ENCODE data around the gene C11orf97. TPM values are rescaled to one million over a fixed set of nuclear protein-coding genes. Genes with fewer than 3 reads are reported as not detected.
"Not testable (repeated sequence)": the region's sequence is repeated elsewhere in the genome, so short reads cannot be mapped to it uniquely, and the experiment has no call there.

C11orf97 gene
- total RNA-seq, 1 experiment from 2014 or later: not detected

DNA sequence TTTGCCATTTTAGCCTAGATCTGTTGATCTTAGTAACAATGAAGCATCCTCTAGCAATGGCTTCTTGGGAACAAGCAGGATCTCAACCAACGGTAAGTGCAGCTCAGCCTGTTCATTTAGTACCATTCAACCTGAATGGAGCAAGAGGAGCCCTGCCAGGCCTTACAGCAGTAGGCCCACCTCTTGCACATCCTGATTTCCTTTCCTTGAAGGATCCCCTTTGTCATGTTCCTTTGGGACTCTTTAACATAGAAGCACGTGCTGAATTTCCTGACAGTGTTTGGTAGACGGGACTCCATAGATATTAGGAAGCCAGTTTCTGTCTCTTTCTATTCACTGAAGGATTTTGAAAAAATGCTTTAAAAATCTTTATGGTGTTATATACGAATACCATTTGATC, 56.5 kb downstream of the C11orf97 start:
- H3K9me3 ChIP-seq (ENCODE audit: control insufficient read depth, insufficient read depth, low read depth, low read length): no peaks in the 10 kb centered on the region
- CTCF ChIA-PET: no interaction called here
- H3K36me3 ChIP-seq (ENCODE audit: control insufficient read depth, insufficient read depth, low read length): no peaks in the 10 kb centered on the region
- in situ Hi-C loops (cut with HindIII; ENCODE audit: low pct_unique_long_range_greater_than_20kb, low sequenced_read_pairs) (no loop called here), intact Hi-C loops (cut with micrococcal nuclease; ENCODE audit: unreplicated experiment) (no loop called here)
- H3K4me3 ChIP-seq (ENCODE audit: low read depth in 2 of 2, low read length in 2 of 2): no peak overlapping the region
- H3K27me3 ChIP-seq (ENCODE audit: control insufficient read depth, insufficient read depth, low read length): no peaks in the 10 kb centered on the region
- H3K4me1 ChIP-seq (ENCODE audit: control insufficient read depth, insufficient read depth, low read length): peaks cover 2% of the 10 kb centered on the region; the same call in 1 of the 2 replicates
- TF ChIP-seq TCF7L2 (IDR thresholded peaks at IDR 0.05; ENCODE audit: low read depth, low read length): no peak
- TF ChIP-seq, protein P1, sequence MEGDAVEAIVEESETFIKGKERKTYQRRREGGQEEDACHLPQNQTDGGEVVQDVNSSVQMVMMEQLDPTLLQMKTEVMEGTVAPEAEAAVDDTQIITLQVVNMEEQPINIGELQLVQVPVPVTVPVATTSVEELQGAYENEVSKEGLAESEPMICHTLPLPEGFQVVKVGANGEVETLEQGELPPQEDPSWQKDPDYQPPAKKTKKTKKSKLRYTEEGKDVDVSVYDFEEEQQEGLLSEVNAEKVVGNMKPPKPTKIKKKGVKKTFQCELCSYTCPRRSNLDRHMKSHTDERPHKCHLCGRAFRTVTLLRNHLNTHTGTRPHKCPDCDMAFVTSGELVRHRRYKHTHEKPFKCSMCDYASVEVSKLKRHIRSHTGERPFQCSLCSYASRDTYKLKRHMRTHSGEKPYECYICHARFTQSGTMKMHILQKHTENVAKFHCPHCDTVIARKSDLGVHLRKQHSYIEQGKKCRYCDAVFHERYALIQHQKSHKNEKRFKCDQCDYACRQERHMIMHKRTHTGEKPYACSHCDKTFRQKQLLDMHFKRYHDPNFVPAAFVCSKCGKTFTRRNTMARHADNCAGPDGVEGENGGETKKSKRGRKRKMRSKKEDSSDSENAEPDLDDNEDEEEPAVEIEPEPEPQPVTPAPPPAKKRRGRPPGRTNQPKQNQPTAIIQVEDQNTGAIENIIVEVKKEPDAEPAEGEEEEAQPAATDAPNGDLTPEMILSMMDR (IDR thresholded peaks at IDR 0.05): no peak
- TF ChIP-seq, protein P2, sequence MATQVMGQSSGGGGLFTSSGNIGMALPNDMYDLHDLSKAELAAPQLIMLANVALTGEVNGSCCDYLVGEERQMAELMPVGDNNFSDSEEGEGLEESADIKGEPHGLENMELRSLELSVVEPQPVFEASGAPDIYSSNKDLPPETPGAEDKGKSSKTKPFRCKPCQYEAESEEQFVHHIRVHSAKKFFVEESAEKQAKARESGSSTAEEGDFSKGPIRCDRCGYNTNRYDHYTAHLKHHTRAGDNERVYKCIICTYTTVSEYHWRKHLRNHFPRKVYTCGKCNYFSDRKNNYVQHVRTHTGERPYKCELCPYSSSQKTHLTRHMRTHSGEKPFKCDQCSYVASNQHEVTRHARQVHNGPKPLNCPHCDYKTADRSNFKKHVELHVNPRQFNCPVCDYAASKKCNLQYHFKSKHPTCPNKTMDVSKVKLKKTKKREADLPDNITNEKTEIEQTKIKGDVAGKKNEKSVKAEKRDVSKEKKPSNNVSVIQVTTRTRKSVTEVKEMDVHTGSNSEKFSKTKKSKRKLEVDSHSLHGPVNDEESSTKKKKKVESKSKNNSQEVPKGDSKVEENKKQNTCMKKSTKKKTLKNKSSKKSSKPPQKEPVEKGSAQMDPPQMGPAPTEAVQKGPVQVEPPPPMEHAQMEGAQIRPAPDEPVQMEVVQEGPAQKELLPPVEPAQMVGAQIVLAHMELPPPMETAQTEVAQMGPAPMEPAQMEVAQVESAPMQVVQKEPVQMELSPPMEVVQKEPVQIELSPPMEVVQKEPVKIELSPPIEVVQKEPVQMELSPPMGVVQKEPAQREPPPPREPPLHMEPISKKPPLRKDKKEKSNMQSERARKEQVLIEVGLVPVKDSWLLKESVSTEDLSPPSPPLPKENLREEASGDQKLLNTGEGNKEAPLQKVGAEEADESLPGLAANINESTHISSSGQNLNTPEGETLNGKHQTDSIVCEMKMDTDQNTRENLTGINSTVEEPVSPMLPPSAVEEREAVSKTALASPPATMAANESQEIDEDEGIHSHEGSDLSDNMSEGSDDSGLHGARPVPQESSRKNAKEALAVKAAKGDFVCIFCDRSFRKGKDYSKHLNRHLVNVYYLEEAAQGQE (IDR thresholded peaks at IDR 0.05; ENCODE audit: insufficient read depth in 1 of 2, low read depth in 2 of 2, low read length in 1 of 2): no peak
- TF ChIP-seq SIN3A (IDR thresholded peaks at IDR 0.05; ENCODE audit: borderline replicate concordance, insufficient read depth, low read depth, low read length): no peak
- TF ChIP-seq POLR2AphosphoS5 (IDR thresholded peaks at IDR 0.05; ENCODE audit: low read depth, low read length): no peak
- POLR2A ChIA-PET: no interaction called here
- ATAC-seq: no peak
- H3K27ac ChIP-seq (ENCODE audit: low read length): no peak overlapping the region
- no TSS peak for BruUV-seq (replicated peaks)
- DNase-seq (ENCODE audit: low read depth, low spot score): no peak

DNA sequence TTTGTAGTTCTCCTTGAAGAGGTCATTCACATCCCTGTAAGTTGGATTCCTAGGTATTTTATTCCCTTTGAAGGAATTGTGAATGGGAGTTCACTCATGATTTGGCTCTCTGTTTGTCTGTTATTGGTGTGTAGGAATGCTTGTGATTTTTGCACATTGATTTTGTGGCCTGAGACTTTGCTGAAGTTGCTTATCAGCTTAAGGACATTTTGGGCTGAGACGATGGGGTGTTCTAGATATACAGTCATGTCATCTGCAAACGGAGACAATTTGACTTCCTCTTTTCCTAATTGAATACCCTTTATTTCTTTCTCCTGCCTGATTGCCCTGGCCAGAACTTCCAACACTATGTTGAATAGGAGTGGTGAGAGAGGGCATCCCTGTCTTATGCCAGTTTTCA, 60.7 kb downstream of the C11orf97 start:
- H3K4me3 ChIP-seq (ENCODE audit: low read depth in 2 of 2, low read length in 2 of 2); H3K36me3 ChIP-seq (ENCODE audit: control insufficient read depth, insufficient read depth, low read length); intact Hi-C loops (cut with micrococcal nuclease; ENCODE audit: unreplicated experiment); CTCF ChIA-PET; ATAC-seq; POLR2A ChIA-PET; H3K9me3 ChIP-seq (ENCODE audit: control insufficient read depth, insufficient read depth, low read depth, low read length); H3K27me3 ChIP-seq (ENCODE audit: control insufficient read depth, insufficient read depth, low read length); in situ Hi-C loops (cut with HindIII; ENCODE audit: low pct_unique_long_range_greater_than_20kb, low sequenced_read_pairs); H3K27ac ChIP-seq (ENCODE audit: low read length); BruUV-seq (replicated peaks); H3K4me1 ChIP-seq (ENCODE audit: control insufficient read depth, insufficient read depth, low read length); DNase-seq (ENCODE audit: low read depth, low spot score): not testable (repeated sequence)

DNA sequence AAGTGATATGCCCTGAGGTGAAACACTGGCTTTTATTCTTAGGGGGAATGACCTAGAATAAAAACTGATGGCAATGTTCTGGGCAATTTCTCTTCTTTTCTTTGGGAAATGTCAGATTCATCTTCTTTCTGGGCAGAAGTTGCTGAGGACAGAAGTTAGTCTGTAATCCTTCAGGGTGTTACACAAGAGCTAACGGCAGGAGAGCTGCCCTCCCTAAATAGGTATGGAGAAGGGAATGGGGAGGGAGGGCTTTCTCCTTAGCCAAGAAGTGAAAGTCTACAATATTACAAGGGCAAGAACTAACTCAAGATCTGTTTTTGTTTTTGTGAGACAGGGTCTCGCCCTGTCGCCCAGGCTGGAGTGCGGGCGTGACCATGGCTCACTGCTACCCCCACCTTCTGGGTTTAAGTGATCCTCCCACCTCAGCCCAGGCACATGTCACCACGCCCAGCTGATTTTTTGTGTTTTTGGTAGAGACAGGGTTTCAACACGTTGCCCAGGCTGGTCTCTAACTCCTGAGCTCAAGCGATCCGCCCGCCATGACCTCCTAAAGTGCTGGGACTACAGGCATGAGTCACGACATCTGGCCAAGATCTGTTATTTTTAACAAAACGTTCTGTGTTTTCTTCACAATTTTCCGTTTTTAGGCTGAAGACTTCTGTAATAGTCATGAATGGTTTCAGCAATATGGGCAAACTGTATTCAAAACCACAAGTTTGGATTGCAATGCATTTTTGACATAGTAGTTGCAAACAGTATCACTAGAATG, 62.1 kb downstream of the C11orf97 start:
- ATAC-seq (no peak), DNase-seq (ENCODE audit: low read depth, low spot score) (no peak)
- H3K4me1 ChIP-seq (ENCODE audit: control insufficient read depth, insufficient read depth, low read length): no peaks in the 10 kb centered on the region
- in situ Hi-C loops (cut with HindIII; ENCODE audit: low pct_unique_long_range_greater_than_20kb, low sequenced_read_pairs): no loop called here
- H3K27ac ChIP-seq (ENCODE audit: low read length): no peak overlapping the region
- TF ChIP-seq, protein P1 (IDR thresholded peaks at IDR 0.05): no peak
- TF ChIP-seq, protein P2 (IDR thresholded peaks at IDR 0.05; ENCODE audit: insufficient read depth in 1 of 2, low read depth in 2 of 2, low read length in 1 of 2): no peak
- TF ChIP-seq SIN3A (IDR thresholded peaks at IDR 0.05; ENCODE audit: borderline replicate concordance, insufficient read depth, low read depth, low read length): no peak
- intact Hi-C loops (cut with micrococcal nuclease; ENCODE audit: unreplicated experiment): no loop called here
- H3K4me3 ChIP-seq (ENCODE audit: low read depth in 2 of 2, low read length in 2 of 2): no peak overlapping the region
- no peaks in the 10 kb centered on the region for H3K27me3 ChIP-seq (ENCODE audit: control insufficient read depth, insufficient read depth, low read length)
- no peaks in the 10 kb centered on the region for H3K9me3 ChIP-seq (ENCODE audit: control insufficient read depth, insufficient read depth, low read depth, low read length)
- CTCF ChIA-PET: no interaction called here
- no TSS peak for BruUV-seq (replicated peaks)
- POLR2A ChIA-PET: no interaction called here
- H3K36me3 ChIP-seq (ENCODE audit: control insufficient read depth, insufficient read depth, low read length): no peaks in the 10 kb centered on the region
